Measurements from ENCODE around the gene SMC1A.

DNA sequence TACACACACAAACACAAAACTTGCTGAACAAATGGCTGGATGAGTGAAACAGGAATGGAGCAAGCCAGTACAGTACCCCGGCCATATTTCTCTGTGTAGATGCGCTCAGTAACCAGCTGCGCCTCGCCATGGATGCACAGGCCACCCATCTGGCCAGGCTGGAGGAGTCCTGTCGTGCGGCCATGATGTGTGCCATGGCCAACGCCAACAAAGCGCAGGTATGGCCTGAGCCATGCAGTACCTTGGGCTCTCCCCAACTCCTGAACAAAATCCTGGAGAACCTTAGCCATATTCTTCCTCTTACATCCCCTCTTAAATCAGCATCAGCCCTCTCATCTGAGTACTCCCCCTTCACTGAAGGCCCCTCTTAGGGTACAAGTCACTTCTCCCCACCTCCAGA lies 7.3 kb upstream of the SMC1A start:
- TF ChIP-seq, protein P1, sequence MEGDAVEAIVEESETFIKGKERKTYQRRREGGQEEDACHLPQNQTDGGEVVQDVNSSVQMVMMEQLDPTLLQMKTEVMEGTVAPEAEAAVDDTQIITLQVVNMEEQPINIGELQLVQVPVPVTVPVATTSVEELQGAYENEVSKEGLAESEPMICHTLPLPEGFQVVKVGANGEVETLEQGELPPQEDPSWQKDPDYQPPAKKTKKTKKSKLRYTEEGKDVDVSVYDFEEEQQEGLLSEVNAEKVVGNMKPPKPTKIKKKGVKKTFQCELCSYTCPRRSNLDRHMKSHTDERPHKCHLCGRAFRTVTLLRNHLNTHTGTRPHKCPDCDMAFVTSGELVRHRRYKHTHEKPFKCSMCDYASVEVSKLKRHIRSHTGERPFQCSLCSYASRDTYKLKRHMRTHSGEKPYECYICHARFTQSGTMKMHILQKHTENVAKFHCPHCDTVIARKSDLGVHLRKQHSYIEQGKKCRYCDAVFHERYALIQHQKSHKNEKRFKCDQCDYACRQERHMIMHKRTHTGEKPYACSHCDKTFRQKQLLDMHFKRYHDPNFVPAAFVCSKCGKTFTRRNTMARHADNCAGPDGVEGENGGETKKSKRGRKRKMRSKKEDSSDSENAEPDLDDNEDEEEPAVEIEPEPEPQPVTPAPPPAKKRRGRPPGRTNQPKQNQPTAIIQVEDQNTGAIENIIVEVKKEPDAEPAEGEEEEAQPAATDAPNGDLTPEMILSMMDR (IDR thresholded peaks at IDR 0.05) = no peak
- TF ChIP-seq POLR2A (IDR thresholded peaks at IDR 0.05) = no peak

All from heart left ventricle (tissue), 13 donors.